K562 (cell line): ENCODE data around the gene CST9L. TPM values are rescaled to one million over a fixed set of nuclear protein-coding genes. Genes with fewer than 3 reads are reported as not detected.

Source experiments
- ATAC-seq: fragments of 200-7000 bp; cut with Tn5 transposase; 3 replicates; pipeline ENCODE4 v1.9.1; 2020; ENCODE audit warnings: moderate library complexity
- BruUV-seq: library from RNA; stranded (reverse); fragments of 400-500 nt; replicated peaks from 2 replicates; lab custom pipeline; 2021; lab: Mats Ljungman, UMichigan
- CTCF ChIA-PET: fragments of 300-600 bp; formaldehyde crosslinking; extraction: SDS; loops from one replicate; lab custom pipeline; 2021; ENCODE audit warnings: low intra/inter-chr PET ratio; lab: Yijun Ruan, JAX
- POLR2A ChIA-PET: fragments of 300-600, 350-650 bp; sonication (Branson Sonifier 250); formaldehyde crosslinking; extraction: SDS; loops from one replicate; lab custom pipeline; 2021; ENCODE audit warnings: antibody characterized with exemption, inconsistent platforms; lab: Yijun Ruan, JAX
- DNase-seq, 4 experiments: peaks; one replicate each; pipeline versions ENCODE4 v3.0.0 to v3.0.0-alpha.2; 2011 to 2018; ENCODE audit warnings: low spot score in 3 of 4, mixed read lengths in 3 of 4; ENCODE audit errors: extremely low read depth in 1 of 4
- FAIRE-seq: peaks from 2 replicates; lab custom pipeline; 2011; peaks lifted over from hg19 to GRCh38; lab: Jason Lieb, UNC
- H2AFZ ChIP-seq: 2 replicates; pipeline ENCODE4 v1.6.0; 2011; ENCODE audit warnings: low read depth, low read length, control low read depth, inconsistent platforms
- H3K27ac ChIP-seq: fragments of 200-600 bp; 3 replicates; pipeline ENCODE4 v1.8.0; 2011; ENCODE audit warnings: low read depth, mild to moderate bottlenecking, control low read depth, inconsistent platforms, low read length, moderate library complexity, mixed read lengths; ENCODE audit errors: extremely low read depth
- H3K27me3 ChIP-seq, 2 experiments: fragments of 300-600 bp in 1 of 2; 2 replicates in 1 of 2; 3 replicates in 1 of 2; pipeline versions ENCODE4 v1.6.0 to v1.8.0; 2011; ENCODE audit warnings: inconsistent platforms in 2 of 2, low read length in 2 of 2, mild to moderate bottlenecking in 1 of 2, mixed read lengths in 1 of 2, moderate library complexity in 1 of 2; ENCODE audit not compliant: control insufficient read depth in 2 of 2, insufficient read depth in 2 of 2
- H3K36me3 ChIP-seq: fragments of 300-600 bp; 3 replicates; pipeline ENCODE4 v1.8.0; 2011; ENCODE audit warnings: mild to moderate bottlenecking, low read length, inconsistent platforms; ENCODE audit not compliant: control insufficient read depth, insufficient read depth
- H3K4me1 ChIP-seq, 2 experiments: fragments of 200-600 bp in 1 of 2; replicated peaks in 1 of 2; 2 replicates in 1 of 2; 3 replicates in 1 of 2; pipeline versions ENCODE4 v1.5.1 to v1.8.0; 2011; ENCODE audit warnings: inconsistent platforms in 2 of 2, low read length in 2 of 2, mild to moderate bottlenecking in 1 of 2, mixed read lengths in 1 of 2, moderate library complexity in 1 of 2; ENCODE audit not compliant: control insufficient read depth in 2 of 2, insufficient read depth in 2 of 2
- H3K4me2 ChIP-seq: 2 replicates; pipeline ENCODE4 v1.6.1; 2011; ENCODE audit warnings: low read length, control low read depth, inconsistent platforms, mixed read lengths; ENCODE audit not compliant: insufficient read depth
- H3K4me3 ChIP-seq: fragments of 200-600 bp; sonication (generic), shearing (Covaris generic); 2 replicates; pipeline ENCODE4 v1.5.1; 2016; ENCODE audit warnings: control low read depth, inconsistent platforms
- H3K79me2 ChIP-seq: fragments of 200-600 bp; 3 replicates; pipeline ENCODE4 v1.8.0; 2011; ENCODE audit warnings: low read length, inconsistent platforms; ENCODE audit not compliant: control insufficient read depth, insufficient read depth
- H3K9ac ChIP-seq, 2 experiments: 2 replicates each; pipeline versions ENCODE4 v1.6.0 to v1.6.1; 2011; ENCODE audit warnings: low read depth in 2 of 2, low read length in 2 of 2, control low read depth in 1 of 2, inconsistent platforms in 1 of 2, mild to moderate bottlenecking in 1 of 2, mixed read lengths in 1 of 2; ENCODE audit not compliant: insufficient read depth in 1 of 2
- H3K9me1 ChIP-seq: one replicate; pipeline ENCODE4 v1.6.0; 2011; ENCODE audit warnings: inconsistent platforms, mild to moderate bottlenecking, low read length, moderate library complexity; ENCODE audit not compliant: control insufficient read depth, insufficient read depth
- H3K9me3 ChIP-seq: replicated peaks from 2 replicates; pipeline ENCODE4 v1.5.1; 2011; ENCODE audit warnings: low read depth, low read length, inconsistent platforms; ENCODE audit not compliant: control insufficient read depth, insufficient read depth
- H4K20me1 ChIP-seq: replicated peaks from 2 replicates; pipeline ENCODE4 v1.6.1; 2011; ENCODE audit warnings: low read length, inconsistent platforms, mixed read lengths; ENCODE audit not compliant: control insufficient read depth, insufficient read depth
- HMG20A ChIP-seq: fragments of 450-650 bp; formaldehyde crosslinking; conservative IDR thresholded peaks from 2 replicates; pipeline ENCODE4 v1.4.0; 2020; ENCODE audit warnings: mild to moderate bottlenecking, mixed read lengths
- LCOR ChIP-seq: sonication (generic); formaldehyde crosslinking; IDR thresholded peaks from 2 replicates; pipeline ENCODE4 v1.8.0; 2022; ENCODE audit warnings: mild to moderate bottlenecking, missing genetic modification reagents
- MTA2 ChIP-seq: fragments of 450-650 bp; IDR thresholded peaks from 2 replicates; pipeline ENCODE4 v1.6.1; 2016; ENCODE audit warnings: low read depth
- MTF1 ChIP-seq: fragments of 250-450 bp; sonication (Bioruptor Pico); IDR thresholded peaks from 2 replicates; pipeline ENCODE4 v1.9.0; 2021; ENCODE audit warnings: moderate library complexity, mild to moderate bottlenecking, inconsistent platforms, borderline replicate concordance
- MXI1 ChIP-seq: IDR thresholded peaks from 2 replicates; pipeline ENCODE4 v1.6.1; 2011; ENCODE audit warnings: low read depth, mild to moderate bottlenecking, improper control_type of control experiment, low read length
- NCOA1 ChIP-seq: fragments of 450-650 bp; IDR thresholded peaks from 2 replicates; pipeline ENCODE4 v1.6.1; 2016; ENCODE audit warnings: low read depth
- NCOA2 ChIP-seq, 2 experiments: fragments of 450-650 bp; IDR thresholded peaks; 2 replicates each; pipeline ENCODE4 v1.6.1; 2018; ENCODE audit warnings: mild to moderate bottlenecking in 2 of 2, moderate library complexity in 1 of 2; ENCODE audit not compliant: partially characterized antibody in 2 of 2
- RBM15 ChIP-seq: fragments of 200-400 bp; formaldehyde crosslinking; IDR thresholded peaks from 2 replicates; pipeline ENCODE4 v1.6.1; 2018; ENCODE audit warnings: mild to moderate bottlenecking, low read length, moderate library complexity; ENCODE audit not compliant: insufficient read depth
- TCFL5 ChIP-seq: fragments of 250-450 bp; sonication (Bioruptor Pico); conservative IDR thresholded peaks from 2 replicates; pipeline ENCODE4 v1.6.1; 2021; ENCODE audit warnings: mild to moderate bottlenecking, moderate library complexity, matching md5 sums
- ZFPM2 ChIP-seq: fragments of 250-450 bp; sonication (Bioruptor Pico); IDR thresholded peaks from 2 replicates; pipeline ENCODE4 v1.5.1; 2022; ENCODE audit warnings: mild to moderate bottlenecking
- ZNF165 ChIP-seq: fragments of 250-450 bp; sonication (Bioruptor Pico); IDR thresholded peaks from 2 replicates; pipeline ENCODE4 v1.4.0; 2020; ENCODE audit warnings: borderline replicate concordance
- ZNF764 ChIP-seq: fragments of 250-450 bp; sonication (Bioruptor Pico); IDR thresholded peaks from 2 replicates; pipeline ENCODE4 v1.4.0; 2020; ENCODE audit warnings: low read depth, mild to moderate bottlenecking, moderate library complexity
- ZSCAN29 ChIP-seq: fragments of 450-650 bp; IDR thresholded peaks from 2 replicates; pipeline ENCODE4 v1.6.1; 2017
- WGBS: fragments of 100-300 bp; shearing (Covaris generic); methylation state at CpG from one replicate; pipeline ENCODE4 v1.1.6; 2016; ENCODE audit warnings: low coverage, mixed read lengths; ENCODE audit not compliant: insufficient coverage; ENCODE audit errors: missing lambda C conversion rate; 5-methylcytosine and 5-hydroxymethylcytosine counted together
- in situ Hi-C: fragments of 300-500 bp; cut with MboI; formaldehyde crosslinking; loops from 4 replicates; pipeline ENCODE4 v1.15.0; 2018; ENCODE audit warnings: inconsistent platforms, mixed read lengths
- intact Hi-C: fragments of 100-400 bp; cut with micrococcal nuclease; formaldehyde crosslinking; loops from 2 replicates; pipeline ENCODE4 v1.14.2; 2022
- polyA plus RNA-seq, 8 experiments: library from polyadenylated mRNA; depleted of rRNA in 4 of 8; stranded (reverse) in 5 of 8; unstranded in 3 of 8; fragments of >200 nt; fragmentation: Nextera tagmentation in 2 of 8; fragmentation: Illumina TruSeq in 1 of 8; extraction: Ambion mirVana in 2 of 8; extraction: Trizol in 1 of 8; gene quantifications; 2 replicates each; pipeline versions ENCODE4 v1.2.1 to v1.2.3, GENCODE V29; 2011 to 2014; ENCODE audit warnings: inconsistent platforms in 1 of 8, missing spikeins in 1 of 8
- total RNA-seq, 7 experiments: library from RNA; depleted of rRNA in 6 of 7; stranded (reverse); fragments of >200 nt in 6 of 7; fragmentation: Illumina TruSeq in 2 of 7; extraction: Trizol in 2 of 7; gene quantifications; 2 replicates each; pipeline versions ENCODE4 v1.2.1 to v1.2.3, GENCODE V29; 2011 to 2021; ENCODE audit warnings: low replicate concordance in 1 of 7
- TF ChIP-seq, protein P1 (sequence below): fragments of 450-650 bp; formaldehyde crosslinking; IDR thresholded peaks from 2 replicates; pipeline ENCODE4 v1.4.0; 2020; ENCODE audit warnings: mild to moderate bottlenecking, moderate library complexity
- TF ChIP-seq, protein P2 (sequence below): fragments of 250-450 bp; sonication (Bioruptor Pico); IDR thresholded peaks from 2 replicates; pipeline ENCODE4 v1.4.0; 2020
- TF ChIP-seq, protein P3 (sequence below): fragments of 450-650 bp; IDR thresholded peaks from 2 replicates; pipeline ENCODE4 v1.6.1; 2016; ENCODE audit warnings: antibody characterized with exemption
- TF ChIP-seq, protein P4 (sequence below): fragments of 200-400 bp; formaldehyde crosslinking; IDR thresholded peaks from 2 replicates; pipeline ENCODE4 v1.6.1; 2017; ENCODE audit warnings: mild to moderate bottlenecking, low read depth, low read length, moderate library complexity

The CST9L gene
- total and polyA plus RNA-seq, 9 of the 15 experiments (the other 6 are each of a cell fraction or from before 2014, with no cell fraction given), result not detected

- TF ChIP-seq MTF1 (CRISPR knock-in tag) (no peak), HMG20A (no peak), MXI1 (no peak), TCFL5 (CRISPR knock-in tag) (no peak), ZFPM2 (CRISPR knock-in tag) (no peak), ZNF764 (CRISPR knock-in tag) (no peak), LCOR (CRISPR knock-in tag) (no peak), NCOA2 (IDR thresholded peaks at IDR 0.05; ENCODE audit: partially characterized antibody in 2 of 2) (no peak), MTA2 (no peak), NCOA1 (no peak), ZNF165 (CRISPR knock-in tag) (no peak), RBM15 (no peak), ZSCAN29 (no peak)
- TF ChIP-seq, protein P1, sequence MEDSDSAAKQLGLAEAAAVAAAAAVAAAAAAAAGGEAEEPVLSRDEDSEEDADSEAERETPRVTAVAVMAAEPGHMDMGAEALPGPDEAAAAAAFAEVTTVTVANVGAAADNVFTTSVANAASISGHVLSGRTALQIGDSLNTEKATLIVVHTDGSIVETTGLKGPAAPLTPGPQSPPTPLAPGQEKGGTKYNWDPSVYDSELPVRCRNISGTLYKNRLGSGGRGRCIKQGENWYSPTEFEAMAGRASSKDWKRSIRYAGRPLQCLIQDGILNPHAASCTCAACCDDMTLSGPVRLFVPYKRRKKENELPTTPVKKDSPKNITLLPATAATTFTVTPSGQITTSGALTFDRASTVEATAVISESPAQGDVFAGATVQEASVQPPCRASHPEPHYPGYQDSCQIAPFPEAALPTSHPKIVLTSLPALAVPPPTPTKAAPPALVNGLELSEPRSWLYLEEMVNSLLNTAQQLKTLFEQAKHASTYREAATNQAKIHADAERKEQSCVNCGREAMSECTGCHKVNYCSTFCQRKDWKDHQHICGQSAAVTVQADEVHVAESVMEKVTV (CRISPR knock-in tag), result no peak
- TF ChIP-seq, protein P2, sequence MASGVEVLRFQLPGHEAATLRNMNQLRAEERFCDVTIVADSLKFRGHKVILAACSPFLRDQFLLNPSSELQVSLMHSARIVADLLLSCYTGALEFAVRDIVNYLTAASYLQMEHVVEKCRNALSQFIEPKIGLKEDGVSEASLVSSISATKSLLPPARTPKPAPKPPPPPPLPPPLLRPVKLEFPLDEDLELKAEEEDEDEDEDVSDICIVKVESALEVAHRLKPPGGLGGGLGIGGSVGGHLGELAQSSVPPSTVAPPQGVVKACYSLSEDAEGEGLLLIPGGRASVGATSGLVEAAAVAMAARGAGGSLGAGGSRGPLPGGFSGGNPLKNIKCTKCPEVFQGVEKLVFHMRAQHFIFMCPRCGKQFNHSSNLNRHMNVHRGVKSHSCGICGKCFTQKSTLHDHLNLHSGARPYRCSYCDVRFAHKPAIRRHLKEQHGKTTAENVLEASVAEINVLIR (CRISPR knock-in tag), result no peak
- TF ChIP-seq, protein P3, sequence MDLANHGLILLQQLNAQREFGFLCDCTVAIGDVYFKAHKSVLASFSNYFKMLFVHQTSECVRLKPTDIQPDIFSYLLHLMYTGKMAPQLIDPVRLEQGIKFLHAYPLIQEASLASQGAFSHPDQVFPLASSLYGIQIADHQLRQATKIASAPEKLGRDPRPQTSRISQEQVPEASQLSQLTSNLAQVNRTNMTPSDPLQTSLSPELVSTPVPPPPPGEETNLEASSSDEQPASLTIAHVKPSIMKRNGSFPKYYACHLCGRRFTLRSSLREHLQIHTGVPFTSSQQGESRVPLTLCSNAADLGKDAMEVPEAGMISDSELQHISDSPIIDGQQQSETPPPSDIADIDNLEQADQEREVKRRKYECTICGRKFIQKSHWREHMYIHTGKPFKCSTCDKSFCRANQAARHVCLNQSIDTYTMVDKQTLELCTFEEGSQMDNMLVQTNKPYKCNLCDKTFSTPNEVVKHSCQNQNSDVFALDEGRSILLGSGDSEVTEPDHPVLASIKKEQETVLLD, result no peak
- TF ChIP-seq, protein P4, sequence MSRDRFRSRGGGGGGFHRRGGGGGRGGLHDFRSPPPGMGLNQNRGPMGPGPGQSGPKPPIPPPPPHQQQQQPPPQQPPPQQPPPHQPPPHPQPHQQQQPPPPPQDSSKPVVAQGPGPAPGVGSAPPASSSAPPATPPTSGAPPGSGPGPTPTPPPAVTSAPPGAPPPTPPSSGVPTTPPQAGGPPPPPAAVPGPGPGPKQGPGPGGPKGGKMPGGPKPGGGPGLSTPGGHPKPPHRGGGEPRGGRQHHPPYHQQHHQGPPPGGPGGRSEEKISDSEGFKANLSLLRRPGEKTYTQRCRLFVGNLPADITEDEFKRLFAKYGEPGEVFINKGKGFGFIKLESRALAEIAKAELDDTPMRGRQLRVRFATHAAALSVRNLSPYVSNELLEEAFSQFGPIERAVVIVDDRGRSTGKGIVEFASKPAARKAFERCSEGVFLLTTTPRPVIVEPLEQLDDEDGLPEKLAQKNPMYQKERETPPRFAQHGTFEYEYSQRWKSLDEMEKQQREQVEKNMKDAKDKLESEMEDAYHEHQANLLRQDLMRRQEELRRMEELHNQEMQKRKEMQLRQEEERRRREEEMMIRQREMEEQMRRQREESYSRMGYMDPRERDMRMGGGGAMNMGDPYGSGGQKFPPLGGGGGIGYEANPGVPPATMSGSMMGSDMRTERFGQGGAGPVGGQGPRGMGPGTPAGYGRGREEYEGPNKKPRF, result no peak
- TF ChIP-seq, all 486 proteins: peak for 0
- no peak overlapping the region for H2AFZ ChIP-seq
- no peaks in the 10 kb centered on the region for H4K20me1 ChIP-seq
- ChIA-PET POLR2A (interaction anchor here (0.6 kb wide), 1 partner anchor 1086 kb away, joined by 4 read pairs; no protein-coding TSS in a partner anchor), CTCF (no interaction called here)
- intact Hi-C loops, result no loop called here
- H3K4me1 ChIP-seq, result no peaks in the 10 kb centered on the region
- no peaks in the 10 kb centered on the region for H3K9me1 ChIP-seq
- no peaks in the 10 kb centered on the region for H3K79me2 ChIP-seq
- H3K9me3 ChIP-seq, result no peaks in the 10 kb centered on the region
- WGBS, result 0% methylated on average over 1 of the region's 1 CpG
- BruUV-seq, result no TSS peak
- no peak overlapping the region for H3K4me2 ChIP-seq
- no peak overlapping the region for H3K27ac ChIP-seq
- no peak overlapping the region for H3K9ac ChIP-seq
- 0 out of 5 replicates have a peak, but pooled peaks cover 0 to 2% of the 10 kb centered on the region in 2 experiments for H3K27me3 ChIP-seq
- ATAC-seq (no peak), FAIRE-seq (no peak), DNase-seq (no peak)
- H3K36me3 ChIP-seq, result no peaks in the 10 kb centered on the region
- in situ Hi-C loops, result no loop called here
- H3K4me3 ChIP-seq, result no peak overlapping the region
Measured at GRCh38 chr20:23554401-23554800, 13.9 kb downstream of the CST9L start.
